ENCODE data around the gene FGF18. TPM values are rescaled to one million over a fixed set of nuclear protein-coding genes. Genes with fewer than 3 reads are reported as not detected.

Gene FGF18
- total and polyA plus RNA-seq, 9 of the 15 experiments (the other 6 are each of a cell fraction or from before 2014, with no cell fraction given), result 0.05 to 0.18 (median 0.11) TPM; not detected in 6

GRCh38 chr5:171405615-171406014 lies 13.8 kb upstream of the FGF18 start:
- H3K36me3 ChIP-seq (ENCODE audit: control insufficient read depth, insufficient read depth, low read length), result peaks cover 73% of the 10 kb centered on the region
- TF ChIP-seq HIVEP1 (CRISPR knock-in tag; IDR thresholded peaks at IDR 0.05) (no peak), RAD21 (CRISPR knock-in tag; conservative IDR thresholded peaks at IDR 0.05 in 1 of 2, IDR thresholded peaks at IDR 0.05 in 1 of 2) (peak in 1 of 2 experiments; percentile 24; a peak in 2 of 4 replicates), PHTF2 (CRISPR knock-in tag; IDR thresholded peaks at IDR 0.05) (no peak)
- TF ChIP-seq, protein P1, sequence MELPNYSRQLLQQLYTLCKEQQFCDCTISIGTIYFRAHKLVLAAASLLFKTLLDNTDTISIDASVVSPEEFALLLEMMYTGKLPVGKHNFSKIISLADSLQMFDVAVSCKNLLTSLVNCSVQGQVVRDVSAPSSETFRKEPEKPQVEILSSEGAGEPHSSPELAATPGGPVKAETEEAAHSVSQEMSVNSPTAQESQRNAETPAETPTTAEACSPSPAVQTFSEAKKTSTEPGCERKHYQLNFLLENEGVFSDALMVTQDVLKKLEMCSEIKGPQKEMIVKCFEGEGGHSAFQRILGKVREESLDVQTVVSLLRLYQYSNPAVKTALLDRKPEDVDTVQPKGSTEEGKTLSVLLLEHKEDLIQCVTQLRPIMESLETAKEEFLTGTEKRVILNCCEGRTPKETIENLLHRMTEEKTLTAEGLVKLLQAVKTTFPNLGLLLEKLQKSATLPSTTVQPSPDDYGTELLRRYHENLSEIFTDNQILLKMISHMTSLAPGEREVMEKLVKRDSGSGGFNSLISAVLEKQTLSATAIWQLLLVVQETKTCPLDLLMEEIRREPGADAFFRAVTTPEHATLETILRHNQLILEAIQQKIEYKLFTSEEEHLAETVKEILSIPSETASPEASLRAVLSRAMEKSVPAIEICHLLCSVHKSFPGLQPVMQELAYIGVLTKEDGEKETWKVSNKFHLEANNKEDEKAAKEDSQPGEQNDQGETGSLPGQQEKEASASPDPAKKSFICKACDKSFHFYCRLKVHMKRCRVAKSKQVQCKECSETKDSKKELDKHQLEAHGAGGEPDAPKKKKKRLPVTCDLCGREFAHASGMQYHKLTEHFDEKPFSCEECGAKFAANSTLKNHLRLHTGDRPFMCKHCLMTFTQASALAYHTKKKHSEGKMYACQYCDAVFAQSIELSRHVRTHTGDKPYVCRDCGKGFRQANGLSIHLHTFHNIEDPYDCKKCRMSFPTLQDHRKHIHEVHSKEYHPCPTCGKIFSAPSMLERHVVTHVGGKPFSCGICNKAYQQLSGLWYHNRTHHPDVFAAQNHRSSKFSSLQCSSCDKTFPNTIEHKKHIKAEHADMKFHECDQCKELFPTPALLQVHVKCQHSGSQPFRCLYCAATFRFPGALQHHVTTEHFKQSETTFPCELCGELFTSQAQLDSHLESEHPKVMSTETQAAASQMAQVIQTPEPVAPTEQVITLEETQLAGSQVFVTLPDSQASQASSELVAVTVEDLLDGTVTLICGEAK (IDR thresholded peaks at IDR 0.05), result no peak
- TF ChIP-seq, protein P1 (CRISPR knock-in tag; IDR thresholded peaks at IDR 0.05), result no peak
- TF ChIP-seq, protein P2, sequence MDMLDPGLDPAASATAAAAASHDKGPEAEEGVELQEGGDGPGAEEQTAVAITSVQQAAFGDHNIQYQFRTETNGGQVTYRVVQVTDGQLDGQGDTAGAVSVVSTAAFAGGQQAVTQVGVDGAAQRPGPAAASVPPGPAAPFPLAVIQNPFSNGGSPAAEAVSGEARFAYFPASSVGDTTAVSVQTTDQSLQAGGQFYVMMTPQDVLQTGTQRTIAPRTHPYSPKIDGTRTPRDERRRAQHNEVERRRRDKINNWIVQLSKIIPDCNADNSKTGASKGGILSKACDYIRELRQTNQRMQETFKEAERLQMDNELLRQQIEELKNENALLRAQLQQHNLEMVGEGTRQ (CRISPR knock-in tag; IDR thresholded peaks at IDR 0.05), result no peak

More at GRCh38 chr5:171405615-171406014, 13.8 kb upstream of the FGF18 start:
- peak; percentile 59 for ATAC-seq
- in situ Hi-C loops (cut with MboI) (no loop called here), intact Hi-C loops (cut with micrococcal nuclease) (no loop called here)
- H3K27me3 ChIP-seq (ENCODE audit: control insufficient read depth in 2 of 2, insufficient read depth in 2 of 2, low read length in 2 of 2), result no peaks in the 10 kb centered on the region
- ChIA-PET CTCF (ENCODE audit: low intra/inter-chr PET ratio) (no interaction called here), POLR2A (interaction anchor here (0.8 to 1.1 kb wide), 5 partner anchors 12 to 24 kb away, joined by 3 to 7 read pairs (median 4); no protein-coding TSS in a partner anchor)
- peaks cover 66% of the 10 kb centered on the region for H3K79me2 ChIP-seq (ENCODE audit: control insufficient read depth, insufficient read depth, low read length)
- H3K9ac ChIP-seq (ENCODE audit: insufficient read depth in 1 of 2, low read depth in 2 of 2, low read length in 2 of 2), result no peak overlapping the region
- H3K4me2 ChIP-seq (ENCODE audit: insufficient read depth, low read length), result no peak overlapping the region
- no peaks in the 10 kb centered on the region for H3K9me1 ChIP-seq (ENCODE audit: control insufficient read depth, insufficient read depth, low read length)
- FAIRE-seq, result no peak
- H3K4me1 ChIP-seq (replicated peaks in 1 of 2; ENCODE audit: control insufficient read depth in 2 of 2, insufficient read depth in 2 of 2, low read length in 2 of 2), result peaks cover 3 to 13% of the 10 kb centered on the region in 2 experiments; a peak in 3 of 5 replicates
- H3K9me3 ChIP-seq (replicated peaks; ENCODE audit: control insufficient read depth, insufficient read depth, low read depth, low read length), result no peaks in the 10 kb centered on the region
- H3K27ac ChIP-seq (ENCODE audit: extremely low read depth, low read depth, low read length), result no peak overlapping the region
- 49% methylated on average over 3 of the region's 3 CpGs for WGBS (ENCODE audit: insufficient coverage, low coverage, missing lambda C conversion rate)
- peaks cover 29% of the 10 kb centered on the region for H4K20me1 ChIP-seq (replicated peaks; ENCODE audit: control insufficient read depth, insufficient read depth, low read length)
- BruUV-seq (replicated peaks), result no TSS peak
- no peak overlapping the region for H2AFZ ChIP-seq (ENCODE audit: low read depth, low read length)
- H3K4me3 ChIP-seq, result no peak overlapping the region
- no peak for DNase-seq (ENCODE audit: extremely low read depth in 1 of 4, low spot score in 3 of 4)
